Hypothalamus (tissue), 51 donors: ENCODE data around the gene ETFA.
"Not testable (repeated sequence)": the region's sequence is repeated elsewhere in the genome, so short reads cannot be mapped to it uniquely, and the experiment has no call there.

Experiments used
- DNase-seq, 51 donors: peaks; one replicate each; lab custom pipeline; 2025; lab: John Stamatoyannopoulos, UW

The ETFA gene

GRCh38 chr15:76285241-76285825 is 25.9 kb downstream of the ETFA start:
- DNase-seq: no peak

GRCh38 chr15:76282465-76282864 is 28.8 kb downstream of the ETFA start:
- DNase-seq: no peak

- no peak for DNase-seq
Observed at GRCh38 chr15:76278651-76279050, 32.6 kb downstream of the ETFA start.

GRCh38 chr15:76274821-76275220 is 36.4 kb downstream of the ETFA start:
- DNase-seq: no peak

GRCh38 chr15:76274226-76274625 is 37.0 kb downstream of the ETFA start:
- DNase-seq: no peak

- no peak for DNase-seq
Observed at GRCh38 chr15:76270876-76271275, 40.4 kb downstream of the ETFA start.

- DNase-seq: no peak
Observed at GRCh38 chr15:76267077-76267476, 44.2 kb downstream of the ETFA start.

GRCh38 chr15:76265769-76266168 is 45.5 kb downstream of the ETFA start:
- DNase-seq: not testable (repeated sequence)

- no peak for DNase-seq
Observed at GRCh38 chr15:76260246-76260938, 50.9 kb downstream of the ETFA start.

GRCh38 chr15:76259392-76259791 is 51.9 kb downstream of the ETFA start:
- DNase-seq: no peak

GRCh38 chr15:76258460-76258859 is 52.8 kb downstream of the ETFA start:
- no peak for DNase-seq

GRCh38 chr15:76253691-76254473 is 57.4 kb downstream of the ETFA start:
- DNase-seq: no peak

GRCh38 chr15:76252249-76252648 is 59.0 kb downstream of the ETFA start:
- DNase-seq: no peak

GRCh38 chr15:76251717-76252116 is 59.6 kb downstream of the ETFA start:
- DNase-seq: no peak

GRCh38 chr15:76245072-76245610 is 66.1 kb downstream of the ETFA start:
- no peak for DNase-seq

- DNase-seq: no peak
Observed at GRCh38 chr15:76239786-76240185, 71.5 kb downstream of the ETFA start.

- no peak for DNase-seq
Observed at GRCh38 chr15:76236350-76236749, 74.9 kb downstream of the ETFA start.

- DNase-seq: peak in 1 of 51 donors; percentile 3
Observed at GRCh38 chr15:76235186-76235826, 76.0 kb downstream of the ETFA start.

GRCh38 chr15:76234337-76234889 is 76.9 kb downstream of the ETFA start:
- no peak for DNase-seq

- DNase-seq: no peak
Observed at GRCh38 chr15:76233921-76234320, 77.3 kb downstream of the ETFA start.

GRCh38 chr15:76229266-76229665 is 82.0 kb downstream of the ETFA start:
- DNase-seq: no peak
